Fibroblast of lung (primary cell): ENCODE data around the gene TF.

ENCODE experiments used
- EZH2 ChIP-seq: IDR thresholded peaks from 2 replicates; pipeline ENCODE4 v1.5.1; 2012; ENCODE audit warnings: low read length, control low read depth, mild to moderate bottlenecking; ENCODE audit errors: missing control alignments
- TF ChIP-seq, protein P1 (sequence below), 2 donors: IDR thresholded peaks in 1 of 2; conservative IDR thresholded peaks in 1 of 2; 1 replicate in 1 of 2; 2 replicates in 1 of 2; pipeline ENCODE4 v1.5.1; 2011 to 2012; ENCODE audit warnings: low read length in 2 of 2, control low read depth in 1 of 2, inconsistent platforms in 1 of 2, low read depth in 1 of 2, mild to moderate bottlenecking in 1 of 2

DNA sequence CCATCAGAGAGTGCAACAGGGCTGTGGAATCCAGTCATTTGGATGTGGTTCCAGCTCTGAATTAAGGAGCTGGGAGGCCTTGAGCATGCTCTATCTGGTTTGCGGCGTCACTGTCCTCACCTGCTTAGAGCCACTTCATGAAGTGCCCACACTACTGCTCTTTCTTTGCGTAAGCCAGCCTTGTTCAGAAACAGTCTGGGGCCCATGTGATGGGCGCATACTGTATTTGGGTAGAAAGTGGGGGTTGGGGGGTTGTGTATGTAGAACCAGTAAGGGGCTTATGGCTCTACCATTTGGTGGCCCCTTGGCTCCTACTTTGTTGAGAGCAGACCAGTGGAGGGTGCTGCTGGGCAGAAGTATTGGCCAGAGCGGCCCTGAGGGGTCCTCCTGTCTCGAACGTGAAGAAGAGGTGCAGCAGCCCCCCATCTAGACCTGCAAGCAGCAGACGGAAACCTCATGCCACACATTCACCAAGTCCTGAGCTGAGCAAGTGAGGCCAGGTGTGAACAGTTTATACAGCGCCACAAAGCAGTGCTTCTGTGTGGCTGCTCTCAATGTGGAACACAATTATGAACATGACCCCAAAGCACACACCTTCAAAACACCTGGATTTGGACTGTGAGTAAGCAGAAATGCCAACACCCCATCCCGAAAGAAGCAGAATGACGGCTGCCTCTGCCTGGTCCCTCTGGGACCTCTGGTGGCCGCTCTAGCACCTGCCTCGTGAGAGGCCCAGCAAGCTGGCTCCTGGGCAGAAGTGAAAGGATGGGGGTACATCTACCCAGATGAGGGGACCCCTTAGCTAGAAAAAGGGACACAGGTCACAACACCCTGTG lies 86.0 kb downstream of the TF start:
- TF ChIP-seq, protein P1, sequence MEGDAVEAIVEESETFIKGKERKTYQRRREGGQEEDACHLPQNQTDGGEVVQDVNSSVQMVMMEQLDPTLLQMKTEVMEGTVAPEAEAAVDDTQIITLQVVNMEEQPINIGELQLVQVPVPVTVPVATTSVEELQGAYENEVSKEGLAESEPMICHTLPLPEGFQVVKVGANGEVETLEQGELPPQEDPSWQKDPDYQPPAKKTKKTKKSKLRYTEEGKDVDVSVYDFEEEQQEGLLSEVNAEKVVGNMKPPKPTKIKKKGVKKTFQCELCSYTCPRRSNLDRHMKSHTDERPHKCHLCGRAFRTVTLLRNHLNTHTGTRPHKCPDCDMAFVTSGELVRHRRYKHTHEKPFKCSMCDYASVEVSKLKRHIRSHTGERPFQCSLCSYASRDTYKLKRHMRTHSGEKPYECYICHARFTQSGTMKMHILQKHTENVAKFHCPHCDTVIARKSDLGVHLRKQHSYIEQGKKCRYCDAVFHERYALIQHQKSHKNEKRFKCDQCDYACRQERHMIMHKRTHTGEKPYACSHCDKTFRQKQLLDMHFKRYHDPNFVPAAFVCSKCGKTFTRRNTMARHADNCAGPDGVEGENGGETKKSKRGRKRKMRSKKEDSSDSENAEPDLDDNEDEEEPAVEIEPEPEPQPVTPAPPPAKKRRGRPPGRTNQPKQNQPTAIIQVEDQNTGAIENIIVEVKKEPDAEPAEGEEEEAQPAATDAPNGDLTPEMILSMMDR (conservative IDR thresholded peaks at IDR 0.05 in 1 of 2, IDR thresholded peaks at IDR 0.05 in 1 of 2; ENCODE audit: low read depth in 1 of 2, low read length in 2 of 2) = no peak
- TF ChIP-seq EZH2 = no peak
